HG02642 (cell line): ENCODE results near the gene TOM1.
"Not testable (repeated sequence)": the region's sequence is repeated elsewhere in the genome, so short reads cannot be mapped to it uniquely, and the experiment has no call there.

Experiments used
- ATAC-seq: cut with Tn5 transposase; IDR thresholded peaks from one replicate; pipeline ENCODE4 v1.9.1; 2021; ENCODE audit warnings: mild to moderate bottlenecking; ENCODE audit not compliant: unreplicated experiment, poor library complexity

The TOM1 gene

GRCh38 chr22:35390933-35391332, 91.2 kb downstream of the TOM1 start:
- ATAC-seq, result no peak

GRCh38 chr22:35392357-35392756, 92.7 kb downstream of the TOM1 start:
- ATAC-seq, result no peak

- no peak for ATAC-seq
Measured at GRCh38 chr22:35393116-35394010, 93.7 kb downstream of the TOM1 start.

- no peak for ATAC-seq
Measured at GRCh38 chr22:35394011-35394312, 94.3 kb downstream of the TOM1 start.

GRCh38 chr22:35394810-35395563, 95.3 kb downstream of the TOM1 start:
- no peak for ATAC-seq

GRCh38 chr22:35396622-35397021, 96.9 kb downstream of the TOM1 start:
- not testable (repeated sequence) for ATAC-seq

GRCh38 chr22:35397095-35397904, 97.6 kb downstream of the TOM1 start:
- ATAC-seq, result no peak
